GM21717 (cell line): ENCODE results near the gene NEURL4.

Source experiments
- ATAC-seq: cut with Tn5 transposase; IDR thresholded peaks from one replicate; pipeline ENCODE4 v1.9.1; 2021; ENCODE audit warnings: mild to moderate bottlenecking, moderate library complexity; ENCODE audit not compliant: unreplicated experiment

The NEURL4 gene

GRCh38 chr17:7306911-7307685 lies 22.0 kb downstream of the NEURL4 start, which contains the start of gene EIF5A:
Gene EIF5A (plus strand): TSS chr17:7307628. CDS start chr17:7309636, 2,008 bp downstream.
- ATAC-seq = peak; percentile 57

- no peak for ATAC-seq
Measured at GRCh38 chr17:7304179-7304578, 25.0 kb downstream of the NEURL4 start.

- no peak for ATAC-seq
Measured at GRCh38 chr17:7296189-7296861, 32.8 kb downstream of the NEURL4 start.

- no peak for ATAC-seq
Measured at GRCh38 chr17:7295230-7296180, 33.6 kb downstream of the NEURL4 start.

- ATAC-seq = no peak
Measured at GRCh38 chr17:7294614-7295153, 34.5 kb downstream of the NEURL4 start, which contains the start of gene YBX2. Gene YBX2 (minus strand): TSS chr17:7294639. CDS start chr17:7294500, 139 bp downstream.

- ATAC-seq = no peak
Measured at GRCh38 chr17:7293816-7294613, 35.1 kb downstream of the NEURL4 start.

- no peak for ATAC-seq
Measured at GRCh38 chr17:7293159-7293558, 36.0 kb downstream of the NEURL4 start.

GRCh38 chr17:7292729-7293128 lies 36.4 kb downstream of the NEURL4 start:
- ATAC-seq = no peak

GRCh38 chr17:7292194-7292593 lies 36.9 kb downstream of the NEURL4 start:
- no peak for ATAC-seq

GRCh38 chr17:7290685-7291084 lies 38.5 kb downstream of the NEURL4 start:
- no peak for ATAC-seq

- ATAC-seq = no peak
Measured at GRCh38 chr17:7290166-7290565, 39.0 kb downstream of the NEURL4 start.

GRCh38 chr17:7289256-7290032 lies 39.7 kb downstream of the NEURL4 start:
- no peak for ATAC-seq

GRCh38 chr17:7285679-7286078 lies 43.5 kb downstream of the NEURL4 start:
- no peak for ATAC-seq

- no peak for ATAC-seq
Measured at GRCh38 chr17:7284911-7285310, 44.2 kb downstream of the NEURL4 start.

GRCh38 chr17:7283471-7284216 lies 45.5 kb downstream of the NEURL4 start:
- no peak for ATAC-seq

- ATAC-seq = no peak
Measured at GRCh38 chr17:7282752-7283321, 46.3 kb downstream of the NEURL4 start.

GRCh38 chr17:7281953-7282751 lies 47.0 kb downstream of the NEURL4 start:
- ATAC-seq = no peak
